GM18498 (cell line): ENCODE measurements around the gene SLC7A5.
"Not testable (repeated sequence)": the region's sequence is repeated elsewhere in the genome, so short reads cannot be mapped to it uniquely, and the experiment has no call there.

ENCODE experiments used
- ATAC-seq: cut with Tn5 transposase; IDR thresholded peaks from one replicate; pipeline ENCODE4 v1.9.1; 2021; ENCODE audit warnings: mild to moderate bottlenecking, moderate library complexity; ENCODE audit not compliant: unreplicated experiment

SLC7A5 gene

DNA sequence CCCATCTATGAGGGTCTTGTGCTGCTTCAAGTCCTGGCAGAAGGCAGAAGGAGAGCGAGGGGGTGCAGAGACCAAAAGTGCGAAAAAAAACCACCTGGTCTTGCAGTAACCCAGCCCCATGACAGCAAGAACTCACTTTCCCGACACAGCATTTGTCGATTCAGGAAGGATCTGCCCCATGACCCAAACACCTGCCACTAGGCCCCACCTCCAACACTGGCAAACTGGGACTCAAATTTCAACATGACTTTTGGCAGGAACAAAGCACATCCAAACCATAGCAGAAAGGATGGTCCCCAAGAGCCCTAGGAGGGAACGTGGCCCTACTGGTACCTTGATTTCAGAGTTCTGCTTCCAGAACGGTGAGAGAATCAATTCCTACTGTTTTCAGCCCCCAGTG is 68.8 kb downstream of the SLC7A5 start:
- ATAC-seq, result no peak

DNA sequence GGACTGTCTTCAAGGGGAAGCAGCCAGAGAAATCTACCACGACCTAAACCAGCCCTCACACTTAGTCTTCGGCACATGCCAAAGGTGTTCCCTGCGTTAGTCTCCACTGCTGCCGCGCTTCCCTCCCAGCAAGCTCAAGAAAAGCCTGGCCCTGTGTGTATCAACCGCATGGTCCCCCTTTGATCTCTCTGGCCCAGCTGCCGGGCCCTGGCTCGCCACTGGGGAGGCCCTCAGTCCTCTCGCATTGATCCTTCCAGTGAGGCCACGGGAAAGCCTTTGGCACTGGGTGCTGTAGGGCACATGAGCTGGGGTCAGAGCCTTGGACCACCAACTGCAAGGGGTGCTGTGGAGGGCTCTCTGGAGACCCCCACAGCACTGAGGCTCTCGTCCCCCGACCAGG is 74.0 kb downstream of the SLC7A5 start:
- ATAC-seq, result no peak

DNA sequence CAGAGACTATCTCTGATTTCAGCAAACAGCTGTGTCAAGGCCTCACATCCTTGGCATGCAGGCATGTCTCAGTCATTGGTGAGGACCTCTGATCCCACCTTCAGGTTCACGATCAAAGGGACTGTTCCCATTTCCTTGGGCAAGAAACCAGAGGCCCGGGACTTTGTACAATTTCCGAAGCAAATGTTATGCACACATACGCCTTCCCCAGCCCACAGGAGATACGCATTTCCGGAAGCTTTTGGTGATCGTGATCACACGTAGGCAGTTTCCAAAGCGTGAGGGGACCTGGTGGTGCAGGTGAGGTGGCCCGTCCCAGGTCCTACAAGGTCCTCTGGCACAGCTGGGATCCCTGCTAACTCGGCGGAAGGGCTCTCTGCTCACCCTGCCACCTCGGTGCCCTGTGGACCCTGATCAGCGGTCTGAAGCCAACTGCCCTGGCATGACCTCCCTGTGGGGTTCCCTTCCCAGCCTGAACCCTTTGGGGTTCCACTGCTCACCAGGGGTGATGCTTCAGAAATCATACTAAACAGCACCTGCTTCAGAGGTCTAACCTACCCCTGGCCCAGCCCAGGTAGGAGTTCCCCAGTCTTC is 74.7 kb downstream of the SLC7A5 start:
- no peak for ATAC-seq

DNA sequence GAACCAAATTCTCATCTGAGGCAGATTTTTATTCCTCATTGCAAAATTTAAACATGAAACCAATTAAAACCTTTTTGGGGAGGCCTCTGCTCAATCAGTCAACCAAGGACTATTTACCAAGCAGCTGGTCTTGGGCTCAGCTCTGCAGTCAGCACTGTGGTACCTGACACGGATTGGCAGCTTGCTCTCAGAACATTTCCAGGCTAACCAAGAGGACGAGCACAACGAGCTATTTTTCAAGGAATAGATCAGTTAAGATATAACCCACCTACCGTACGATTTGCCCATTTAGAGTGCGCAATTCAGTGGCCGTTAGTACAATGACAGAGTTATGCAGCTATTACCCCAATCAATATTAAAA is 77.1 kb downstream of the SLC7A5 start:
- ATAC-seq, result no peak

DNA sequence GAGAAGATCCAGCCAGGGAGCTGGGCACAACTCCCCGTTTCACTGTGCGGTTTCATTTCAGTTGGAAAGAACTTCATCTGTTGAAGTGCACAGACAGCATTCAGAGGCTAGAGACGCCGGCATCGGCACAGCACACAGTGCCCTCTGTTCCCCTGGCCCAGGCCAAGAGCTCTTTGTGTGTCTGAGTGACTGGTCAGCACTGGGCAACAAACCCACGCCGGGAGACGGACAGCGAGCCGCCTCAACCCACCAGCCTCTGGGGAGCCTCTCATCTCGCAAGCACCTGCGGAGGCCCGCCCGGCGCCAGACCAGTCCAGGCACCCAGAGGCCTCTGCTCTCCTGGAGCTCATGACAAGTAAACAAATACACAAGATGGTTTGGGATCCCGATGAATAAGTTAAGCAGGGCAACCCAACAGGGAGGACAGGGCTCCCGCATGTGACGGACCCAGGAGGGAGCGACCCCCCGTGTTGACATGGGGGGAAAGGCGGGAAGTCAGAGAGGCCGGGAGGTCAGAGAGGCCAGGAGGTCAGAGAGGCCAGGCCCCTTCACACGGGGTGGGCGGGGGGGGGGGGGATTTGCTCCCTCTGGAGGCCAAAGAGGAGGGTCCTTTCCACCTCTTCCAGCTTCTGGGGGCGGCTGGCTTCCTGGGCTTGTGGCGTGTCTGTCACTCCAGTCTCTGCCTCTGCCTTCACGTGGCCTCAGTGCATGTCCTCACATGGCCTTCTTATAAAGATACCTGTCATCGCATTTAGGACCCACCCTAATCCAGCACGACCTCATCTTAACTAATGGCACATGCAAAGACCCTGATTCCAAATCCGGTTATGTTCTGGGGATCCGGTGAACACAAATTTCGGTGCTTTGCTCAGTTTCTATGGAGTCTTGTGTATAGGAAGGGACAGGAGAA is 77.8 kb downstream of the SLC7A5 start:
- no peak for ATAC-seq

DNA sequence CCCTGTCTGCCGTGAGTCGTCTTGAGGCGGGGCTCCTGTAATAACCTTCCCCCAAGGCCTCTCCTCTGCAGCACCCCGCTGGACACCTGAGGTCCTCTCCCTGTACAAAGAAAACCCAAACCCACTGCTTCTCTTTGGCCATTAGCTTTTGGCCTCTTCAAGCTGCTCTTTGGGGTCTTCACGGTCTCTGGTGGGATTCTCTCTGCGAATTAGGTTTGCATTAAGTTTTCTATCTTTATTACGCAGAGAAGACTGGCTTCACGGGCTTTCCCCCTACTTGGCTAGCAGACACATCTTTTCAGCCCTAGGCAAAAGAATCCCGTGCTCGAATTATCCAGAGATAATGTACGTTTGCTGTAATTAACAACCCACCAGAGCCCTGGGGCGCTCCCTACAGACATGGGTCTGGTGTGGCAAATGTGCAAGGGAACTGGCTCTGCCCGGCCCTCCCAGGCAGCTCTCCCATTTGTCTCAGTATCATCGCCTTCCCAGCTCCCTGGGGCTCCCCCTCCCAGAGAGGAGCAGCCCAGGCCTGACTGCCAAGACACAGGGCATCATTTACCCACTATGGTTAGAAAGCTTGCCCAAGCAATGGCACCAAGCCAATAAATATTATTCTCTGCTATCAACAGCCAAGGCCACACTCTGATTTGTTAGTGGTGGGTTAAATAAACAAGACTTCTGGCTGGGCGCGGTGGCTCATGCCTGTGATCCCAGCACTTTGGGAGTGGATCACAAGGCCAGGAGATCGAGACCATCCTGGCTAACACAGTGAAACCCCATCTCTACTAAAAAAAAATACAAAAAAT is 78.8 kb downstream of the SLC7A5 start:
- ATAC-seq, result no peak

DNA sequence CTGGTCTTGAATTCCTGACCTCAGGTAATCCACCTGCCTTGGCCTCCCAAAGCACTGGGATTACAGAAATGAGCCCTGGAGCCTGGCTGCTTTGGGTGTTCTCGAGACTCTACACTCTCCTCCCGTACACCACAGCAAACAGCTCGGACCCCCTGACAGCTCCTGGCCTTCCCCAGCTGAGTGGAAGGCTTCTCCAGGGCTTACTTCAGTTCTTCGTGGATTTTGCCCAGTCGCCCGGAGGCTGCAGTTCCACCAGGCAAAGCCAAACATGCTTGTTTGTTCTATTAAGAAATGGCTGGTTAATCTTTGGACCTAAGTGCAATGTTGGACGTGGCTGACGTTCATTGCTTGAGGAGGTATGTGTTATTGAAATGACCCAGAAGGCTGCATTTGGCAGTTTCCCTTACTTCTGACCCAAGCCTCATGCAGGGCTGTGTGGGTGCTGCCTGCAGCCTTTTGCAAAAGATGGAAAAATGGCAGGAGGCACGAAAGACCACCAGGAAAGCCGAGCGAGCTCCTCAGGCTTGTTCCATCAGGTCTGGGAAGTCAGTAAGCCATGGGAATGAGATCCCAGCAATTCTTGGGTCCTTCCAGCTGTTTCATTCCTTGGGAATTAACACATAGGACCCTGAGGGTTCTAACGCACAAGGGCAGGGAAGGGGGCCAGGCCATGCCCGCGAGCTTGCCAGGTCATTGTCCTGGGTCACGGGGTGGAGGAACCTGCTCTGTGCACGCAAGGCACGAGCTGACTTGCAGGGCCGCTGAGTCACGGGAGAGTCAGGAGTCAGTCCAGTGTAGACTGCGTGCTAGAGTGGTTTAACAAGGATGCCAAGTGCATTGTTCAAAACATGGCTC is 79.6 kb downstream of the SLC7A5 start:
- ATAC-seq, result no peak

DNA sequence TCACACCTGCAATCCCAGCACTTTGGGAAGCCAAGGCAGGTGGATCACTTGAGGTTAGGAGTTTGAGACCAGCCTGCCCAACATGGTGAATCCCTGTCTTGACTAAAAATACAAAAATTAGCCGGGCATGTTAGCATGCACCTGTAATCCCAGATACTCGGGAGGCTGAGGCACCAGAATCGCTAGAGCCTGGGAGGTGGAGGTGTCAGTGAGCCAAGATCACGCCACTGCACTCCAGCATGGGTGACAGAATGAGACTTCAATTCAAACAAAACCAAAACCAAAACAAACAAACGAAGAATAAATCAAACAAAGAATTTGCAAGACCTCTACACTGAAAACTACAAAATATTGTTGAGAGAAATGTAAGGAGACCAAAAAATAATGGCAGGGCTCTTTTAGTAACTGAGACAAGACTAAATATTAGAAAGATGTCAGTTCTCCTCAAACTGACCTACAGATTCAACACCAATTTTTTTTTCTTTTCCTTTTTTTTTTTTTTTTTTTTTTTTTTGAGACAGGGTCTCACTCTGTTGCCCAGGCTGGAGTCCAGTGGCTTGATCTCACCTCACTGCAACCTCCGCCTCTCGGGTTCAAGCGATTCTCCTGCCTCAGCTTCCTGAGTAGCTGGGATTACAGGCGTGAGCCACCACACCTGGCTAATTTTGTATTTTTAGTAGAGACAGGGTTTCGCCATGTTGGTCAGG is 80.4 kb downstream of the SLC7A5 start:
- ATAC-seq, result not testable (repeated sequence)

DNA sequence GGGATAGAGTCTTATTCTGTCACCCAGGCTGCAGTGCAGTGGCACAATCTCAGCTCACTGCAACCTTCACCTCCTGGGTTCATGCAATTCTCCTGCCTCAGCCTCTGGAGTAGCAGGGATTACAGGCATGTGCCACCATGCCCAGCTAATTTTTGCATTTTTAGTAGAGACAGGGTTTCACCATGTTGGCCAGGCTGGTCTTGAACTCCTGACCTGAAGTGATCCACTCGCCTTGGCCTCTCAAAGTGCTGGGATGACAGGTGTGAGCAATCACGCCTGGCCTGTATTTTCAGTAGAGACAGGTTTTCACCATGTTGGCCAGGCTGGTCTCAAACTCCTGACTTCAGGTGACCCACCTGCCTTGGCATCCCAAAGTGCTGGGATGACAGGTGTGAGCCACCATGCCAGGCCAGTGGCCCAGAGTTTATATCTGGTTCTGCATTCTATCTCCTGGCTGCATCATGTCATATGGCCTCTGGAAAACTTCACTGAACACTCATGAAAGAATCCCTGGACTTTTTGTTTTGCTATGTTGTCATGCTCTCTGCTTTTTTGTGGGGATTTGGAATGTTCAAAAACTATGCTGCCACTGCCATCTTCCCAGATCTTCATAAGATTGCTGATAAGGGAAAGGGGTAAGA is 81.7 kb downstream of the SLC7A5 start:
- not testable (repeated sequence) for ATAC-seq

DNA sequence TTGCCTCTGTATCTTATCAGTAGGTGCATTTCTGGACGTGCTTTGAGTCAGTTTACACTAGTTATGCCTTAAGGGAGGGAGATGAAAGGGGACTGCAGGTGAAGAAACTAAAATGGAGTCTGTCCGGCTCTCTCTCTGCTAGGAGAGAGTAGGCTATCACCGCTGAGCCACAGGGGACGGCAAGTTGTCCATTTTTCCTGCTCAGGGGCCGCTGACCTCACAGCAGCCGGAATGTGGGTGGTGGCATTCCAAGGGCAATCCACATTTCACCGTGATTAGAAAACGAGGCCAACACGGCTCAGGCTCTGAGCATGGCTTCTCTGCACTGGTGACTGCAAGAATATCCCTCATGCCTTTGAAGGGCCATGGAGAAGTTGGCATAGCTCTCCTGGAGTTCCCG is 84.5 kb downstream of the SLC7A5 start:
- ATAC-seq, result no peak

DNA sequence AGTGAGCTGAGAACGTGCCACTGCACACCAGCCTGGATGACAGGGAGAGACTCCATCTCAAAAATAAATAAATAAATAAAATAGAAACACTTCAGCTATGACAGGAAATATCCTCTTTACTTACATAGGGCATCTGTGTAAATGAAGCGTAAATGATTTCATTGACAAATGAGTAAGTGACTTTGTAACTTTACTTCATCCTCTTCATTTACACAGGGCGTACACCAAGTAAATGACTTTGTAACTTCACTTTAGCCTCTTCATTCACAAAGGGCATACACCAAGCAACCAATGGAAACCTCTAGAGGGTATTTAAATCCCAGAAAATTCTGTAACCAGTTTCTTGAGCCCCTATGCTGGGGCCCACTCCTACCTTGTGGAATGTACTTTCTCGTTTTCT is 87.3 kb downstream of the SLC7A5 start:
- no peak for ATAC-seq

DNA sequence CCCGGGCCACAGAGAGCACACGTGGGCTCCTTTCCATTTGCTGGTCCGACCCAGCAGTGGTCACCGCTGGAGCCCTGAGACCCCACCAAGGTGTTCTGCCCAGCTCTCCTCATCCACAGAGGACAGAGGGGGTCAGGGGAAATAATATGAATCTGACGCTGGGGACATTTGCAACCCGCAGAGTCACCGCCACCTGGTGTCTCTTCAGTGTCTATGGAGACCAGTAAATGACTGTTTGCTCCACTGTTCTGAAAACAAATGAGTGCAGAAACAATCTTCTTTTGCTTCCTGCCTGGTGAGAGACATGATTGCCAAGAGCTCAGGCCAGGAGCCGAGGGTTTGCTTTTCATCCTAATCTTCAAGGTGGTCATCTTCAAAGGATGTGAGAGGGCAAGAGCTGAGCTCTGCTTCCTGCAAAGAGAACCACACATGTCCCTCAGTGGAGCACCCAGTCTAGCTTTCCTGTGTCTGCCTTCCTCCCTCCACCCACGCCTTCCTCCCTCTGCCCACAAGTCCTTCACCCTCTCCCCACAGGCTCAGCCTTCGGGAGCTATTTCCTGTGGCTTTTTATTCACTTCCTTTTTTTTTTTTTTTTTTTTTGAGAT is 88.8 kb downstream of the SLC7A5 start:
- no peak for ATAC-seq
